Coronary artery (tissue), 2 donors: ENCODE results near the gene FXR1.

ENCODE experiments used
- DNase-seq: peaks from one replicate; pipeline ENCODE4 v3.0.0-alpha.2; 2017; ENCODE audit warnings: low spot score
- H3K27ac ChIP-seq, 2 donors: fragments of 200-600 bp; sonication (generic); one replicate each; pipeline ENCODE4 v1.5.1; 2016 to 2019
- H3K4me3 ChIP-seq: fragments of 200-600 bp; sonication (generic); 2 replicates; pipeline ENCODE4 v1.5.1; 2016; ENCODE audit warnings: mild to moderate bottlenecking, moderate library complexity
- CTCF ChIP-seq: fragments of 200-600 bp; sonication (generic); IDR thresholded peaks from one replicate; pipeline ENCODE4 v1.5.1; 2019; ENCODE audit warnings: antibody characterized with exemption

Gene FXR1

GRCh38 chr3:180932819-180933218 lies 20.3 kb downstream of the FXR1 start:
- H3K4me3 ChIP-seq, result no peak overlapping the region
- H3K27ac ChIP-seq, result no peak overlapping the region
- no peak for DNase-seq
- no peak for TF ChIP-seq CTCF

- no peak overlapping the region for H3K27ac ChIP-seq
- H3K4me3 ChIP-seq, result no peak overlapping the region
- TF ChIP-seq CTCF, result no peak
- DNase-seq, result no peak
These were observed 22.2 kb downstream of the FXR1 start for GRCh38 chr3:180934638-180935037.

- DNase-seq, result no peak
- Histone ChIP-seq H3K4me3 (no peak overlapping the region), H3K27ac (no peak overlapping the region)
- TF ChIP-seq CTCF, result no peak
These were observed 28.4 kb downstream of the FXR1 start for GRCh38 chr3:180940826-180941225.

- H3K4me3 ChIP-seq, result no peak overlapping the region
- H3K27ac ChIP-seq, result no peak overlapping the region
- TF ChIP-seq CTCF, result no peak
- no peak for DNase-seq
These were observed 35.4 kb downstream of the FXR1 start for GRCh38 chr3:180947761-180948390.

- Histone ChIP-seq H3K27ac (no peak overlapping the region), H3K4me3 (no peak overlapping the region)
- DNase-seq, result no peak
- no peak for TF ChIP-seq CTCF
These were observed 47.2 kb downstream of the FXR1 start for GRCh38 chr3:180959691-180960090.

GRCh38 chr3:180961087-180961486 lies 48.6 kb downstream of the FXR1 start:
- no peak for TF ChIP-seq CTCF
- H3K27ac ChIP-seq, result no peak overlapping the region
- DNase-seq, result no peak
- H3K4me3 ChIP-seq, result no peak overlapping the region

- DNase-seq, result no peak
- TF ChIP-seq CTCF, result no peak
These were observed 49.1 kb downstream of the FXR1 start for GRCh38 chr3:180961552-180961951.

More at GRCh38 chr3:180961552-180961951, 49.1 kb downstream of the FXR1 start:
- no peak overlapping the region for H3K27ac ChIP-seq
- H3K4me3 ChIP-seq, result no peak overlapping the region
